ENCODE results near the gene OCEL1. TPM values are rescaled to one million over a fixed set of nuclear protein-coding genes. Genes with fewer than 3 reads are reported as not detected.

The OCEL1 gene
- total RNA-seq, 2 donors from 2014 or later = 5.9 to 8.2 TPM

GRCh38 chr19:17196610-17197009 is 29.4 kb upstream of the OCEL1 start:
- Histone ChIP-seq H3K36me3 (peaks cover 78% of the 10 kb centered on the region), H3K27me3 (no peaks in the 10 kb centered on the region), H3K9me3 (no peaks in the 10 kb centered on the region), H3K4me3 (no peak overlapping the region), H3K4me1 (no peaks in the 10 kb centered on the region), H3K27ac (no peak overlapping the region)
- TF ChIP-seq, protein P1, sequence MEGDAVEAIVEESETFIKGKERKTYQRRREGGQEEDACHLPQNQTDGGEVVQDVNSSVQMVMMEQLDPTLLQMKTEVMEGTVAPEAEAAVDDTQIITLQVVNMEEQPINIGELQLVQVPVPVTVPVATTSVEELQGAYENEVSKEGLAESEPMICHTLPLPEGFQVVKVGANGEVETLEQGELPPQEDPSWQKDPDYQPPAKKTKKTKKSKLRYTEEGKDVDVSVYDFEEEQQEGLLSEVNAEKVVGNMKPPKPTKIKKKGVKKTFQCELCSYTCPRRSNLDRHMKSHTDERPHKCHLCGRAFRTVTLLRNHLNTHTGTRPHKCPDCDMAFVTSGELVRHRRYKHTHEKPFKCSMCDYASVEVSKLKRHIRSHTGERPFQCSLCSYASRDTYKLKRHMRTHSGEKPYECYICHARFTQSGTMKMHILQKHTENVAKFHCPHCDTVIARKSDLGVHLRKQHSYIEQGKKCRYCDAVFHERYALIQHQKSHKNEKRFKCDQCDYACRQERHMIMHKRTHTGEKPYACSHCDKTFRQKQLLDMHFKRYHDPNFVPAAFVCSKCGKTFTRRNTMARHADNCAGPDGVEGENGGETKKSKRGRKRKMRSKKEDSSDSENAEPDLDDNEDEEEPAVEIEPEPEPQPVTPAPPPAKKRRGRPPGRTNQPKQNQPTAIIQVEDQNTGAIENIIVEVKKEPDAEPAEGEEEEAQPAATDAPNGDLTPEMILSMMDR (IDR thresholded peaks at IDR 0.05) = no peak
- no peak for DNase-seq (ENCODE audit: low spot score)

DNA sequence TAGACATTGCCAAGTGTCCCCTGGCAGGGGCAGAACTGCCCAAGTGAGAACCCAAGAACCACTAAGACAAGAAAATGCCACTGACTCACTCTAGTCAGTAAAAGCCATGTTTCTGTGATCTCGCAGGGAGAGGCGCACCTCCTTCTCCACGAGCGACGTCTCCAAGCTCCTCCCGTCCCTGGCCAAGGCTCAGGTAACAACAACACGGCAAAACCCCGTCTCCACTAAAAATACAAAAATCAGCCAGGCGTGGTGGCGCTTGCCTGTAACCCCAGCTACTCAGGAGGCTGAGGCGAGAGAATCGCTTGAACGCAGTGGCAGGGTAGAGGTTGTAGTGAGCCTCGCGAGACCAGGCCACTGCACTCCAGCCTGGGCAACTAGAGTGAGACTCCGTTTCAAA is 28.4 kb upstream of the OCEL1 start:
- DNase-seq (ENCODE audit: low spot score) = no peak
- TF ChIP-seq, protein P1 (IDR thresholded peaks at IDR 0.05) = no peak
- Histone ChIP-seq H3K27me3 (no peaks in the 10 kb centered on the region), H3K9me3 (no peaks in the 10 kb centered on the region), H3K4me3 (no peak overlapping the region), H3K27ac (no peak overlapping the region), H3K4me1 (no peaks in the 10 kb centered on the region), H3K36me3 (peaks cover 78% of the 10 kb centered on the region)

GRCh38 chr19:17200408-17201079 is 25.5 kb upstream of the OCEL1 start:
- Histone ChIP-seq H3K27me3 (no peaks in the 10 kb centered on the region), H3K9me3 (no peaks in the 10 kb centered on the region), H3K4me1 (no peaks in the 10 kb centered on the region), H3K36me3 (peaks cover 55% of the 10 kb centered on the region), H3K27ac (no peak overlapping the region), H3K4me3 (no peak overlapping the region)
- DNase-seq (ENCODE audit: low spot score) = no peak
- TF ChIP-seq, protein P1 (IDR thresholded peaks at IDR 0.05) = no peak

DNA sequence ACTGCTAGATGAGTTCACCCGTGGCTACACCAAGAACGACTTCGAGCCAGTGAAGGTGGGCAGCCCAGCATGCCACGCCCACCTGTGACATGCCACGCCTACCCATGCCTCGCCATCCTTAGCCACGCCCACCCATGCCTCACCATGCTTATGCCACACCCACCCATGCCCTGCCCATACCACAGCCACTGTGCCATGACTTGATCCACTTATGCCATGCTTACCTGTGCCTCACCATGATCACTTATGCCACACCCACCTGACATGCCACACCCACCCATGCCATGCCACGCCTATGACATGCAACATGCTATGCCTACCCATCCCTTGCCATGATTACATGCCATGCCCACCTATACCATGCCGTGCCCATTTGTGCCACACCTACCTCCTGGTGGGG is 23.8 kb upstream of the OCEL1 start:
- Histone ChIP-seq H3K36me3 (peaks cover 63% of the 10 kb centered on the region), H3K9me3 (no peaks in the 10 kb centered on the region), H3K27me3 (no peaks in the 10 kb centered on the region), H3K27ac (no peak overlapping the region), H3K4me1 (no peaks in the 10 kb centered on the region), H3K4me3 (no peak overlapping the region)
- no peak for DNase-seq (ENCODE audit: low spot score)
- TF ChIP-seq, protein P1 (IDR thresholded peaks at IDR 0.05) = no peak

- no peak overlapping the region for H3K27ac ChIP-seq
- no peak overlapping the region for H3K4me3 ChIP-seq
- H3K9me3 ChIP-seq = no peaks in the 10 kb centered on the region
- DNase-seq (ENCODE audit: low spot score) = no peak
- peaks cover 63% of the 10 kb centered on the region for H3K36me3 ChIP-seq
- no peaks in the 10 kb centered on the region for H3K4me1 ChIP-seq
- TF ChIP-seq, protein P1 (IDR thresholded peaks at IDR 0.05) = no peak
- H3K27me3 ChIP-seq = no peaks in the 10 kb centered on the region
These were observed 23.3 kb upstream of the OCEL1 start for GRCh38 chr19:17202713-17203112.

Data from right atrium auricular region (tissue), 2 donors.